ENCODE results near the gene ARAP1.

DNA sequence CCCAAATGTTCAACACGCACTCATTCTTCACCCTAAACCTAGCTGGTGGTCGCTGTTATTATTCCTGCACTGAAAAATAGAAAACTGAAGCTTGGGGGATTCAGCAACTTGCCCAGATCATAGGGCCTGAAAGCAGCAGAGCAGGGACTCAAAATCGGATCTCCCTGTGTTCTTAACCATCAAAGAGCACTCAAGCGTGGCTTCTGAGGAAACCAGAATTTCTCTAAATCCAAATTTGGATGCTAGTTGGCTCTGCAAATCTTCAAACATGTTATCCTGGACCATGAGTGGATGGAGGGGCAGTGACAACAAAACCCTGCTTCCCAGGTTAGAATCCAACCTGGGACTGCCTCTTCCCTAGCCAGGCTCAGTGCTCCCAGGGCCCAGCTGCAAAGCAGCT is 11.6 kb upstream of the ARAP1 start:
- TF ChIP-seq, protein P1, sequence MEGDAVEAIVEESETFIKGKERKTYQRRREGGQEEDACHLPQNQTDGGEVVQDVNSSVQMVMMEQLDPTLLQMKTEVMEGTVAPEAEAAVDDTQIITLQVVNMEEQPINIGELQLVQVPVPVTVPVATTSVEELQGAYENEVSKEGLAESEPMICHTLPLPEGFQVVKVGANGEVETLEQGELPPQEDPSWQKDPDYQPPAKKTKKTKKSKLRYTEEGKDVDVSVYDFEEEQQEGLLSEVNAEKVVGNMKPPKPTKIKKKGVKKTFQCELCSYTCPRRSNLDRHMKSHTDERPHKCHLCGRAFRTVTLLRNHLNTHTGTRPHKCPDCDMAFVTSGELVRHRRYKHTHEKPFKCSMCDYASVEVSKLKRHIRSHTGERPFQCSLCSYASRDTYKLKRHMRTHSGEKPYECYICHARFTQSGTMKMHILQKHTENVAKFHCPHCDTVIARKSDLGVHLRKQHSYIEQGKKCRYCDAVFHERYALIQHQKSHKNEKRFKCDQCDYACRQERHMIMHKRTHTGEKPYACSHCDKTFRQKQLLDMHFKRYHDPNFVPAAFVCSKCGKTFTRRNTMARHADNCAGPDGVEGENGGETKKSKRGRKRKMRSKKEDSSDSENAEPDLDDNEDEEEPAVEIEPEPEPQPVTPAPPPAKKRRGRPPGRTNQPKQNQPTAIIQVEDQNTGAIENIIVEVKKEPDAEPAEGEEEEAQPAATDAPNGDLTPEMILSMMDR (IDR thresholded peaks at IDR 0.05) = no peak
- TF ChIP-seq EZH2phosphoT487 (IDR thresholded peaks at IDR 0.05) = no peak
